HepG2 (cell line): ENCODE data around the gene AVPR1A. TPM values are rescaled to one million over a fixed set of nuclear protein-coding genes. Genes with fewer than 3 reads are reported as not detected.

Experiments used
- ATAC-seq: fragments of 200-7000 bp; cut with Tn5 transposase; 3 replicates; pipeline ENCODE4 v1.9.1; 2020; ENCODE audit warnings: mild to moderate bottlenecking, moderate library complexity
- BruUV-seq: library from RNA; stranded (reverse); fragments of 400-500 nt; replicated peaks from 2 replicates; lab custom pipeline; 2021; lab: Mats Ljungman, UMichigan
- CTCF ChIA-PET: fragments of 300-600 bp; formaldehyde crosslinking; extraction: SDS; loops from one replicate; lab custom pipeline; 2021; ENCODE audit warnings: low total read pairs, inconsistent platforms, low intra/inter-chr PET ratio; lab: Yijun Ruan, JAX
- POLR2A ChIA-PET: fragments of 350-600 bp; sonication (Branson Sonifier 250); formaldehyde crosslinking; loops from one replicate; lab custom pipeline; 2020; ENCODE audit warnings: antibody characterized with exemption, inconsistent platforms; lab: Yijun Ruan, JAX
- DNase-seq: peaks from one replicate; pipeline ENCODE4 v3.0.0-alpha.2; 2015; ENCODE audit warnings: low spot score
- FAIRE-seq: peaks from 3 replicates; lab custom pipeline; 2011; peaks lifted over from hg19 to GRCh38; lab: Jason Lieb, UNC
- H2AFZ ChIP-seq: one replicate; pipeline ENCODE4 v1.6.1; 2011; ENCODE audit warnings: low read length, inconsistent platforms
- H3K27ac ChIP-seq: fragments of 300-600 bp; 3 replicates; pipeline ENCODE4 v1.8.0; 2011; ENCODE audit warnings: mixed run types, mild to moderate bottlenecking, mixed read lengths, low read length, inconsistent platforms; ENCODE audit not compliant: insufficient read depth; ENCODE audit errors: extremely low read length
- H3K27me3 ChIP-seq, 2 experiments: fragments of 200-600 bp in 1 of 2; 2 replicates in 1 of 2; 3 replicates in 1 of 2; pipeline versions ENCODE4 v1.6.0 to v1.8.0; 2011; ENCODE audit warnings: low read length in 2 of 2, mild to moderate bottlenecking in 2 of 2, moderate library complexity in 2 of 2, inconsistent platforms in 1 of 2; ENCODE audit not compliant: insufficient read depth in 2 of 2, control insufficient read depth in 1 of 2
- H3K36me3 ChIP-seq, 2 experiments: fragments of 200-600 bp in 1 of 2; replicated peaks in 1 of 2; 2 replicates in 1 of 2; 3 replicates in 1 of 2; pipeline versions ENCODE4 v1.5.1 to v1.8.0; 2011; ENCODE audit warnings: low read length in 2 of 2, inconsistent platforms in 1 of 2; ENCODE audit not compliant: insufficient read depth in 2 of 2, control insufficient read depth in 1 of 2
- H3K4me1 ChIP-seq: 2 replicates; pipeline ENCODE4 v1.5.1; 2012; ENCODE audit warnings: low read length, inconsistent platforms; ENCODE audit not compliant: insufficient read depth
- H3K4me2 ChIP-seq: 2 replicates; pipeline ENCODE4 v1.6.0; 2011; ENCODE audit warnings: low read depth, low read length, inconsistent platforms
- H3K4me3 ChIP-seq, 3 experiments: fragments of 200-600 bp in 1 of 3; sonication (generic), shearing (Covaris generic) in 1 of 3; replicated peaks in 1 of 3; 2 replicates each; pipeline ENCODE4 v1.5.1; 2011 to 2016; ENCODE audit warnings: low read length in 3 of 3, inconsistent platforms in 2 of 3, low read depth in 2 of 3, mild to moderate bottlenecking in 2 of 3, control low read depth in 1 of 3, mixed read lengths in 1 of 3; ENCODE audit not compliant: insufficient read depth in 1 of 3
- H3K79me2 ChIP-seq: one replicate; pipeline ENCODE4 v1.6.1; 2011; ENCODE audit warnings: low read length, inconsistent platforms; ENCODE audit not compliant: insufficient read depth
- H3K9ac ChIP-seq: 2 replicates; pipeline ENCODE4 v1.6.0; 2011; ENCODE audit warnings: mild to moderate bottlenecking, low read depth, low read length, inconsistent platforms; ENCODE audit not compliant: insufficient read depth
- H3K9me3 ChIP-seq: 2 replicates; pipeline ENCODE4 v1.5.1; 2012; ENCODE audit warnings: mild to moderate bottlenecking, low read length
- H4K20me1 ChIP-seq: 2 replicates; pipeline ENCODE4 v1.6.0; 2011; ENCODE audit warnings: inconsistent platforms, mild to moderate bottlenecking, low read length, moderate library complexity; ENCODE audit not compliant: insufficient read depth
- ATF5 ChIP-seq: sonication (generic); formaldehyde crosslinking; IDR thresholded peaks from 2 replicates; pipeline ENCODE4 v1.4.0; 2020; ENCODE audit warnings: mild to moderate bottlenecking, low read depth, missing genetic modification reagents
- KDM1A ChIP-seq: IDR thresholded peaks from 2 replicates; pipeline ENCODE4 v1.6.1; 2016; ENCODE audit warnings: missing compliant biosample characterization
- MAF1 ChIP-seq: sonication (generic); formaldehyde crosslinking; IDR thresholded peaks from 2 replicates; pipeline ENCODE4 v1.5.0; 2020; ENCODE audit warnings: missing genetic modification reagents, borderline replicate concordance
- PITX1 ChIP-seq: sonication (generic); formaldehyde crosslinking; IDR thresholded peaks from 2 replicates; pipeline ENCODE4 v1.5.1; 2020; ENCODE audit warnings: mild to moderate bottlenecking, missing genetic modification reagents
- SKIL ChIP-seq: sonication (generic); formaldehyde crosslinking; IDR thresholded peaks from 2 replicates; pipeline ENCODE4 v1.8.0; 2022; ENCODE audit warnings: missing genetic modification reagents, mild to moderate bottlenecking, moderate library complexity, borderline replicate concordance
- TOPORS ChIP-seq: sonication (generic); formaldehyde crosslinking; IDR thresholded peaks from 2 replicates; pipeline ENCODE4 v1.8.0; 2023; ENCODE audit warnings: mild to moderate bottlenecking, missing genetic modification reagents
- XBP1 ChIP-seq: sonication (generic); formaldehyde crosslinking; IDR thresholded peaks from 2 replicates; pipeline ENCODE4 v1.5.0; 2020; ENCODE audit warnings: missing genetic modification reagents
- YEATS4 ChIP-seq: sonication (generic); formaldehyde crosslinking; IDR thresholded peaks from 2 replicates; pipeline ENCODE4 v1.4.0; 2020; ENCODE audit warnings: missing genetic modification reagents, borderline replicate concordance
- ZBTB38 ChIP-seq: sonication (generic); formaldehyde crosslinking; IDR thresholded peaks from 2 replicates; pipeline ENCODE4 v1.5.1; 2020; ENCODE audit warnings: mild to moderate bottlenecking, missing genetic modification reagents
- ZFP1 ChIP-seq: IDR thresholded peaks from 2 replicates; pipeline ENCODE4 v1.6.1; 2016
- ZNF451 ChIP-seq: sonication (generic); formaldehyde crosslinking; IDR thresholded peaks from 2 replicates; pipeline ENCODE4 v1.5.0; 2020; ENCODE audit warnings: mild to moderate bottlenecking, missing genetic modification reagents
- ZNF597 ChIP-seq: sonication (generic); formaldehyde crosslinking; IDR thresholded peaks from 2 replicates; pipeline ENCODE4 v1.5.0; 2020; ENCODE audit warnings: missing genetic modification reagents
- ZNF639 ChIP-seq: conservative IDR thresholded peaks from 2 replicates; pipeline ENCODE4 v1.6.1; 2018; ENCODE audit warnings: missing genetic modification reagents
- in situ Hi-C: cut with HindIII; loops from 2 replicates; pipeline ENCODE4 v1.10.0; 2017; ENCODE audit warnings: low pct_unique_long_range_greater_than_20kb; ENCODE audit not compliant: extremely low pct_ligation_motif_present
- intact Hi-C: fragments of 100-400 bp; cut with micrococcal nuclease; formaldehyde crosslinking; loops from one replicate; pipeline ENCODE4 v1.10.0; 2022; ENCODE audit not compliant: unreplicated experiment
- polyA plus RNA-seq, 8 experiments: library from polyadenylated mRNA; depleted of rRNA in 3 of 8; stranded (reverse) in 7 of 8; unstranded in 1 of 8; fragments of >200 nt; fragmentation: Illumina TruSeq in 4 of 8; extraction: Trizol in 4 of 8; gene quantifications; 2 replicates each; pipeline versions ENCODE4 v1.2.1 to v1.2.3, GENCODE V29; 2011 to 2016; ENCODE audit warnings: low read depth in 4 of 8, missing spikeins in 1 of 8, mixed read lengths in 1 of 8; ENCODE audit not compliant: insufficient read depth in 1 of 8
- total RNA-seq, 5 experiments: library from RNA; depleted of rRNA; stranded (reverse); fragments of >200 nt; fragmentation: Illumina TruSeq; extraction: Trizol; gene quantifications; 2 replicates each; pipeline ENCODE4 v1.2.3, GENCODE V29; 2016; ENCODE audit warnings: low read depth in 1 of 5

Gene AVPR1A
- total and polyA plus RNA-seq, 2 of the 13 experiments (the other 11 are each of a cell fraction or from before 2014, with no cell fraction given): not detected

GRCh38 chr12:63124778-63125177 is 26.2 kb downstream of the AVPR1A start:
- BruUV-seq: no TSS peak
- POLR2A ChIA-PET: no interaction called here
- TF ChIP-seq PITX1 (no peak), ATF5 (no peak), XBP1 (CRISPR knock-in tag) (no peak), MAF1 (CRISPR knock-in tag) (no peak), ZBTB38 (no peak), ZNF597 (no peak), ZFP1 (CRISPR knock-in tag) (no peak), SKIL (no peak), TOPORS (no peak), YEATS4 (CRISPR knock-in tag) (no peak), KDM1A (CRISPR knock-in tag) (no peak), ZNF451 (no peak), ZNF639 (CRISPR knock-in tag) (no peak)
- TF ChIP-seq, all 625 proteins: peak for 0
- in situ Hi-C loops: no loop called here
- Histone ChIP-seq H3K4me3 (no peak overlapping the region), H3K9me3 (no peaks in the 10 kb centered on the region), H2AFZ (no peak overlapping the region), H3K27ac (no peak overlapping the region), H3K27me3 (no peaks in the 10 kb centered on the region; a peak in 1 of 5 replicates), H3K9ac (no peak overlapping the region), H3K79me2 (no peaks in the 10 kb centered on the region), H3K36me3 (no peaks in the 10 kb centered on the region), H4K20me1 (no peaks in the 10 kb centered on the region), H3K4me2 (no peak overlapping the region), H3K4me1 (no peaks in the 10 kb centered on the region)
- CTCF ChIA-PET: no interaction called here
- intact Hi-C loops: no loop called here
- DNase-seq (no peak), FAIRE-seq (no peak), ATAC-seq (no peak)
